Central memory CD4-positive, alpha-beta T cell (primary cell): ENCODE data around the gene CCDC150.
A peak's percentile ranks its signal among the peaks of the same experiment; 100 is the strongest.
"Not testable (repeated sequence)": the region's sequence is repeated elsewhere in the genome, so short reads cannot be mapped to it uniquely, and the experiment has no call there.

Source experiments
- DNase-seq: peaks from one replicate; pipeline ENCODE4 v3.0.0; 2022
- total RNA-seq, 3 experiments: gene quantifications; one replicate each; lab custom pipeline; 2026; lab: John Stamatoyannopoulos, UW

CCDC150 gene
- 0.39 to 2.3 (median 0.71) reads per million in 3 experiments for total RNA-seq

DNA sequence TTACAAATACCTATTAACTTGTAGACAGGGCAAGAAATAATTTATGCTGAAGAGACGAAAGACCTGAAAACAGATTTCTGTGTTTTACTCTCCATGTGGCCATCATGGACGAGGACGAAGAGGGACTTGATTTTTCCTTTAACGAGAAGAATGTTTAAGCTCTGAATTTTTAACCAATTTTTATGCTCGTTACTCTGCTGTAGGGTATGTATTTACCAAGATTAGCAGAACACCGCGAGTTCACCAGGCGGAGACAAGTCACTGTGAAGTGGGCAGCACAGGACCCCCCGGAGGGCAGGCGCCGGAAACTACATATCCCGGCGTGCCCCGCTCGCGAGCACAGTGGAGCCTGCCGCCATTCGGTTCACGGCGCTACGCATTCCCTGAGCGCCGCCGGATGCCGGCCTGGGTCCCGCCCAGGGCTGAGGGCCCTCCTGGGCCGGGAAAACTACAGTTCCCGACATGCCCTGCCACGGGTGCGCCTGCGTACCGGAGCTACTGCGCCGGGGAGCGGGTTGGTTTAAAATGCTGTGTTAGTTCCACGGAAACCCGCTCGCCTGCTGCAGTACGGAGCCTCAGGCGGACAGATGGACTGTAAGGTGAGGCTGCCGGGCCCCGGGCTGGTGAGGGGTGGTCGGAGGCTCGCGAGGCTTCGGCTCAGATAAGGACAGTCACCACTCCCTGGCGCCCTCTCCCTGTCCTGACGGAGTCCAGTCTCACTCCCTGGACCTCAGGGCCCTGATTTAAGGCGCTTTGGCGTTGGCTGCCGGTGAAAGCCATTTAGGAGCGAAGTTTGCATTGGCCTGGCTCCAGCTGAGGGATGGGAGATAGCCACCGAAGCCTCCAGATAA, at the start of gene CCDC150:
CCDC150 (plus strand) TSS at position 536 of the 851 bp plus-strand sequence; CDS start at position 588, 52 bp downstream.
- peak; percentile 93 for DNase-seq

GRCh38 chr2:196590286-196590685, 49.2 kb upstream of the CCDC150 start:
- DNase-seq = no peak

DNA sequence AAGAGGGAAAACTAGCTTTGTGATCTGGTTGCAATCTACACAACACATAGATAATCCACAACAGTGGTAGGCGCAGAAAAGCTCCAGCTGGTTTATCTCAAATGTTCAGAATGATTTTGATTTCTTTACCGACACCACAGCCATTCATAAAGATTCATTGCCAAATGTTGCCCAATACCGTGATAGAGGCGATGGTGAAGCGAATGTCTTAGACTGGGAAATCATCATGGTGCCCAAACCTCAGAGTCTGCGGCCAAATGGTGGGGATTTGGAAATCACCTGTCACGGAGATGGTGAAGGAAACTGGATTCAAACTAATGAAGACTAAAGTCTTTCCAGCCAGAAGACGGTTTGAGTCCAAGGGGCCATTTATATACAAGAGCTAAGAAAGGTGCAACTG, 48.5 kb upstream of the CCDC150 start:
- DNase-seq = no peak

GRCh38 chr2:196591621-196592022, 47.9 kb upstream of the CCDC150 start:
- DNase-seq = no peak

- DNase-seq = no peak
These were observed 47.1 kb upstream of the CCDC150 start for GRCh38 chr2:196592331-196592910.

DNA sequence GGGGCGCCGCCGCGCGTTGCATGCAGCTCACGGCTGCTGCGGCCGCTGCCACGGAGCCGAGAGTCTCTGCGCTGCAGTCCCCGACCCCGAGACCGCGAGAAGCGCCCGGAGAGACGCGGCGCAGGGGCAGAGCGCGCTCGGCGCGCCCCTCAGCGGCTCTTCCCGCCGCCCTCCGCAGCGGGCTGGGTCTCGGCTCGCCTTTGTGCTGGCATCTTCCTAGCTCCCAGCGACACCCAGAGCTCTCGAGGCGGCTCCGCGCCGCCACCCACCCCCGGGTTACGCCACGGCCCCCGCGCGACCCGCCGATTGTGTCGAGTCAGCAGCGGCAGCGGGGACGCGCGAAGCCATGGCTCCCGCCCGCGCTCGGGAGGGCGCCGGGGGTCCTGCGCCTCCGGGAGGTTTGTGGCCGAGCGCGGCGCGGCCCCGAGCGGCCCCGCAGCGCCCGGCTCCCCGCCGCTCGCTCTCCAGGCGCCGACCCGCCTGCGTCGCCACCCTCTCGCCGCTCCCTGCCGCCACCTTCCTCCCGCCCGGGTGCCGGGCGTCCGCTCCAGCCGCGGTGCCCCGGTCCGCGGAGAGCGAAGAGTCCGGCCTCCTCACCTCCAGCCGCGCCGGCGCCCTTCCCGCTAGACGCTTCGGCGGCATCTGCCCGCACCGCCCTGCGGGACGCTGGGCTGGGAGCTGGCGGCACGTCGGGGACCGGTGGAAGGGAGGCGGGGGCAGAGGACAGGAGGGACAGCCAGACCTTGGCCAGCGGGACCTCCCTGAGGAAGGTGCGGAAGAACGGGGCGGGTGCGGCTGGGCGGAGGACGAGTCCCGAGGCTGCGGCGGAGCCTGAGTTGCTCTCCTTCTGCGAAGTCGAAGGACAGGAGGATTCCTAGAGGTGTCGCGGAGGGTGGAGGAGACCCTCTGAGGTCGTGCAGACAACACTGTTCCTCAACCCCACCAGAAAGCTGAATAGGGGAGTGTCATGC, 46.3 kb upstream of the CCDC150 start, which contains the start of gene HECW2:
HECW2 (minus strand) TSS at position 644 of the 971 bp plus-strand sequence.
- no peak for DNase-seq

DNA sequence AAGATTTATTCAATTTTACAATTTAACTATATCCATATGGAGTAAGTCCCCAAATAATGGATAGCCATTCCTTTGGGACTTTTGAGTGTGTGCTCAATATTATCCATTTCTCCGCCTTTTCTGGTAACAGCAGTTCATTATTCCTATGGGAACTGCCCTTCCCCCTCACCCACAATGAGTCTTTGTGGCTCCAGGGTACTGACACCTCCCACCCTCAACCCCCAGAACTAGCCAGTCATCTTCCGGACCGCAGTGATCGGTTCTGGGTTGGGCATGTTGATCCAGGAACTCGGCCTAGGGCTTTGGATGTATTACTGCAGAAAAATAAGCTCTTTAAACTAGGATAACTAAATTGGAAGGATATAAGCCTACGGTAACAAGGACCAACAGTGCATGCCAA, 45.4 kb upstream of the CCDC150 start:
- no peak for DNase-seq

GRCh38 chr2:196597531-196597930, 42.0 kb upstream of the CCDC150 start:
- DNase-seq = no peak

DNA sequence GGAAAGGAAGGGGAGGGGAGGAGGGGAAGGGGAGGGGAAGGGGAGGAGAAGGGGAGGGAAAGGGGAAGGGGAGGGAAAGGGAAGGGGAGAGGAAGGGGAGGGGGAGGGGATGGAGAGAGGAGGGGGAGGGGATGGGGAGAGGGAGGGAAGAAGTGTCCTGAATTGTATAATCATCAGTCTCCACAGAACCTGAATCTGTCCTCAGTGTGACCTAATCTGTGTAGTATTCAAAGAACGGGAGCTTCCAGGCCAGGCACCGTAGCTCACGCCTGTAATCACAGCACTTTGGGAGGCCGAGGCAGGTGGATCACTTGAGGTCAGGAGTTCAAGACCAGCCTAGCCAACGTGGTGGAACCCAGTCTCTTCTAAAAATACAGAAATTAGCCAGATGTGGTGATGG, 41.1 kb upstream of the CCDC150 start:
- no peak for DNase-seq

DNA sequence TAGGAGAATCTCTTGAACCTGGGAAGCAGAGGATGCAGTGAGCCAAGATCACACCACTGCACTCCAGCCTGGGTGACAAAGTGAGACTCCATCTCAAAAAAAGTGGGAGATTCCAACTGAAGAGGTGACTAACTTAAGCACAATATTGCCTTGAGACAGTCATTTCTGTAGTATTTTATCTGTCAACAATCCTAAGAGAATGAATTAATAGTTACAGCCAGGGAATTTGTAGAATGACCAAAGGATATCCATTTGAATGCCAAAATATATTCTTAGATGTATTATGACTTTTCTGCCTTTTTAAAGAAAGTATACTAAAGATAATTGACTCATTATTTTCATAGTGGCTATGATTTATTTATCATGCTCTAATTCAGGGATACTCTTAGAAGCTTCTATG, 40.7 kb upstream of the CCDC150 start:
- DNase-seq = no peak

- DNase-seq = no peak
These were observed 37.8 kb upstream of the CCDC150 start for GRCh38 chr2:196601430-196602306.

DNA sequence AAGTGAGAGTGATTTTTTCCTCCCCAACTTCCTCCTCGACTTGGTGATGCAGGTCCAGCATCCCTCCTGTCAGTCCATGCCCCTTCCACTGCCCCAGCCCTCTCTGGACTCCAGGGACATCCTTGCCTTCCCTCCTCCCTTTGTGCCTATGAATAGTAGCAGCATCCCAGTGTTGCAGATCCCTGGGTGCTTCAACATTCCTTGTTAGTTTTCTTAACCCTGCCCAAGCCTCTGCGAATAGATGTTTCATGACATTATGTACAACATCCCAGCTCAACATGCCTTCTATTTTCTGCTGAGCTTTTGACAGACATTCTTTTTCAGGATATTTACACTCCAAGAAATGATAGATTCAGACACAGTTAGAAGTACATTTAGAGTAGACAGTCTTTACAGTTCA, 35.3 kb upstream of the CCDC150 start:
- no peak for DNase-seq

GRCh38 chr2:196606516-196606915, 33.0 kb upstream of the CCDC150 start:
- no peak for DNase-seq

- no peak for DNase-seq
These were observed 32.4 kb upstream of the CCDC150 start for GRCh38 chr2:196607073-196607472.

GRCh38 chr2:196607896-196608295, 31.6 kb upstream of the CCDC150 start:
- DNase-seq = not testable (repeated sequence)

DNA sequence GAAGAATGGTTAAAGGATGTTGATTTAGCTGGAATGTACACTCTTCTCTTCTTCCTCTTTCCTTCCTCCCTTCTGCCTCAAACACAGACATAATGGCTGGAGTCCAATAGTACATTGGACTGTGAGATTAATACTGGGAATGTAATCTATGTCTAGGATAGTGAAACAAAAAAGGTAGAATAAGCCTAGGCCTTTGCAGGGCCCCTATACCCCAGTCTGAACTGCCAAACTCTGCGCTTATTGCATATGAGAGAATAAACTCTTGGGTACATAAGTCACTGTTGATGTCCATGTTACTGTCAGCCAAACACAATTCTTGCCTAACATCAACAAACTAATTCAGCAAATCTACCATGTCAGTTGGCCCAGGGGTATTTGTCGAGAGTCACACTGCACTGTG, 29.7 kb upstream of the CCDC150 start:
- DNase-seq = no peak

DNA sequence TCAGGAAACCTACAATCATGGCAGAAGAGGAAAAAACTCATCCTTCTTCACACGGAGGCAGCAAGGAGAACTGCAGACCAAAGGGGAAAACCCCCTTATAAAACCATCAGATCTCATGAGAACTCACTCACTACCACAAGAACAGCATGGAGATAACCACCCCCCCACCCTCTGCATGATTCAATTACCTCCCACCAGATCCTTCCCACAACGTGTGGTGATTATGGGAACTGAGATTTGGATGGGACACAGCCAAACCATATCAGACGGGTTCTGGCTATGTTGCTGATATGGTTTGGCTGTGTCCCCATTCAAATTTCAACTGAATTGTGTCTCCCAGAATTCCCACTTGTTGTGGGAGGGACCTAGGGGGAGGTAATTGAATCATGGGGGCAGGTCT, 28.7 kb upstream of the CCDC150 start:
- DNase-seq = no peak

GRCh38 chr2:196613302-196613701, 26.2 kb upstream of the CCDC150 start:
- no peak for DNase-seq

- no peak for DNase-seq
These were observed 22.1 kb upstream of the CCDC150 start for GRCh38 chr2:196617430-196617829.

- DNase-seq = no peak
These were observed 20.9 kb upstream of the CCDC150 start for GRCh38 chr2:196618661-196619060.

- DNase-seq = no peak
These were observed 9.0 kb upstream of the CCDC150 start for GRCh38 chr2:196630531-196630930.

DNA sequence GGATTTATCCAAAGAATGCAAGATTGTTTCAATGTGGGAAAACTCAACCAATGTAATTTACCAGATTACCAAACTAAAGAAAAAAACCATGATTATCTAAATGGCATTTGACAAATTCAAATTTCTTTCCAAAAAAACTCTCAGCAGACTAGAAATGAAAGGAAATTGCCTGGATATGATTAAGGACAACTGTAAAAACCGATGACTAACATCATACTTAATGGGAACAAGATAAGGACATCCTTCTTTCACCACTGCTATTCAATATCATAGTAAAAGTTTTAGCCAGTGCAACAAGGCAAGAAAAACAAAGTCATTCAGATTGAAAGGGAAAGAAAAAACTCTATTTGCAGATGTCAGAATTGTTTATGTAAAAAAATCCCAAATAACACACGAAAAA, 4.4 kb upstream of the CCDC150 start:
- DNase-seq = no peak
